ES-I3 (cell line): Measurements from ENCODE around the gene GJA9.
"Not testable (repeated sequence)": the region's sequence is repeated elsewhere in the genome, so short reads cannot be mapped to it uniquely, and the experiment has no call there.

Experiments
- H3K36me3 ChIP-seq: 2 replicates; pipeline ENCODE4 v1.6.1; 2013; ENCODE audit warnings: mild to moderate bottlenecking, low read length, control low read depth, moderate library complexity; ENCODE audit not compliant: insufficient read depth
- H3K4me1 ChIP-seq: 2 replicates; pipeline ENCODE4 v1.6.1; 2013; ENCODE audit warnings: mild to moderate bottlenecking, control low read depth, low read length; ENCODE audit not compliant: insufficient read depth
- H3K9ac ChIP-seq: 2 replicates; pipeline ENCODE4 v1.6.1; 2013; ENCODE audit warnings: low read depth, mild to moderate bottlenecking, low read length, moderate library complexity
- H3K9me3 ChIP-seq: 2 replicates; pipeline ENCODE4 v1.6.1; 2013; ENCODE audit warnings: mild to moderate bottlenecking, low read length, moderate library complexity; ENCODE audit not compliant: control insufficient read depth, insufficient read depth

GJA9 gene

GRCh38 chr1:38881487-38881886 is at the start of gene GJA9:
Gene GJA9 (minus strand): TSS chr1:38881587. CDS start chr1:38876098, 5,489 bp downstream.
- Histone ChIP-seq H3K36me3 (no peaks in the 10 kb centered on the region; the same call in 1 of the 2 replicates), H3K9me3 (no peaks in the 10 kb centered on the region), H3K9ac (no peak within 1 kb of the TSS), H3K4me1 (no peaks in the 10 kb centered on the region)

DNA sequence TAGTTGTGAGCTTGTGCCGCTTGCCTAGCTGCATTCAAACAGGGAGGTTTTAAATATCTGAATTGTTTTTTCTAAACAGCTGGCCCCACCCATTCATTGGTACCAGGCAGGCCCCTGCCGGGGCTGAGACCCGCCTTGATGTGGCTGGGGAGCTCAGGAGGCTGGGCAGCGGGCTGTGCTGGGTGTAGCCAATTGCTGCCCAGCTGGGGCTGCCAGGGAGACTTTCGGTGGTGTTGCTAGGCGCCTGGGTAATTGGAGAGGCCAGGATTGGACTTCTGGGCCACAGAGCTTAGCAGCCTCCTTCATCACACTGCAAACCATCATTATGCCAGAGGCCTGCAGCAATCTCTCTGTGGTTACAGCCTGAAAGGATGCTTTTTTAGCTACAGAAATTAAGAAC is 48.1 kb upstream of the GJA9 start:
- H3K36me3 ChIP-seq, result no peaks in the 10 kb centered on the region
- no peak overlapping the region for H3K9ac ChIP-seq
- H3K9me3 ChIP-seq, result no peaks in the 10 kb centered on the region
- peaks cover 9% of the 10 kb centered on the region; the same call in 1 of the 2 replicates for H3K4me1 ChIP-seq

DNA sequence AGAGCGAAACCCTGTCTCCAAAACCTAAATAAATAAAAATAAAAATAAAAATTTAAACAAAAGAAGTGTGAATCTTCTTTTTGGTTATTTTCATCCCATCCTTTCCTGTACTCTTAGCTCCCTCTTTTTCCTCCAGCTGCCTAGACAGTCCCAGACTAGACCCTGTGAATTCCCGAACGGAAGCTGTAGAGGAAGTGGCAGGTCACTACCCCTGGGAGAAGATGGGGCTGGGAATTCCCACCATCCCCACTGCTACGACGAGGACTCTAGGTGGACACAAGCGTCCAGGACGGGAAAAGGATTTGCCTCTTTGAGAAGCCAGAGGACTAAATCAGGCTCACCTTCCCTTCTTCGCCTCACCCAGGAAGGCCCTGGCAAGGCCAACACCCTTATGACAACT is 47.7 kb upstream of the GJA9 start:
- Histone ChIP-seq H3K9ac (no peak overlapping the region), H3K4me1 (peaks cover 9% of the 10 kb centered on the region; the same call in 1 of the 2 replicates)

DNA sequence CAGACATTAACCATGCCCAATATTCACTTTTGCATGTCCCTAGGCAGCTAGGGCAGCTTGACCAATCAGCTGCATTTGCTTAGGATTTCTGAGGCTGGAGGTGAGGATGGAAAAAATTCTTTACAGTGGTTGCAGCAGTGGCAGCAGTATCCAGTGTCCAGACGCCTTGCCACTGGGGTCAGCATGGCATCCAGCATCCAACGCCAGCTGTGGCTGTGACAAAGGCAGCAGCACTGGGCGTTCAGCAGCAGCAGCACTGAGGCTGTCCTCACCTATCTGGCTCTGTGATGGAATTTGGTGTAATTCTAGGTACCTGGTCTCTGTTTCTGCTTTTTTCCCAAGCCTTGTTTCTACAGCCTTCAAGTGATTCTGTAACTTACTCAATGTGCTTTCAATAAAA is 44.7 kb upstream of the GJA9 start:
- Histone ChIP-seq H3K36me3 (no peaks in the 10 kb centered on the region), H3K9me3 (no peaks in the 10 kb centered on the region), H3K9ac (no peak overlapping the region), H3K4me1 (0 out of 2 replicates have a peak, but pooled peaks cover 9% of the 10 kb centered on the region)

More for the DNA sequence above, 47.7 kb upstream of the GJA9 start:
- Histone ChIP-seq H3K9me3 (no peaks in the 10 kb centered on the region), H3K36me3 (no peaks in the 10 kb centered on the region)

DNA sequence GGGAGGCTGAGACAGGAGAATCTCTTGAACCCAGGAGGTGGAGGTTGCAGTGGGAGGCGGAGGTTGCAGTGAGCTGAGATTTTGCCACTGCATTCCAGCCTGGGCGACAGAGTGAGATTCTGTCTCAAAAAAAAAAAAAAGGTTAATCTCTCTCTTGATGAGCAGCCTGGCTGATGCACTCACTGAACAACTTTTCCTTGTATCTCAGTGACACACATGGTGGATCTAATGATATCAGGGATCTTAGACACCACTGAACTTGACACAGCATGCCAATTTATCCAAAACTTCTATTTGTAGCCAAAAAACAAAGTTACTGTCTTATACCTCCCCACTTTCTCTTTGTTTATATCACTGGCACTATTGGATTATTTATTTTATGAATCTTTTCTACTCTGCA is 44.0 kb upstream of the GJA9 start:
- no peaks in the 10 kb centered on the region for H3K9me3 ChIP-seq
- H3K4me1 ChIP-seq, result 0 out of 2 replicates have a peak, but pooled peaks cover 9% of the 10 kb centered on the region
- no peaks in the 10 kb centered on the region for H3K36me3 ChIP-seq
- no peak overlapping the region for H3K9ac ChIP-seq

DNA sequence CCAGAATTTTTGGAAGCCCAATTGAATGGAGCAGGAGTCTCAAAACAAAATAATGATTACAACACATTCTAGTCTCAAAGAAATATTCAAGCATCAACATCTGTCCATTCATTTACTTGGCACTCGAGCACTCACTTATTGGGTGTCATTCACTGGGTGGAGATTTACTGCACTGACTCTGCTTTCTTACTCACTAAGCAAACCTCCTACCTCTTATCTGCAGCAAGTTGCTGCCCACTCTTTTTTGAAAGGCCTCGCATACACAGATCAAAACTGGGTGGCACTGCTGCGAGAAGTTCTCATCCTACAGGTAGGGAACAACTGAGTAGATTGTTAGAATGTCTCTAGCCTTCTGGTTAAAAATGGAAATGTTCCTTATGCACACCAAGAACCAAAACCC is 42.2 kb upstream of the GJA9 start:
- Histone ChIP-seq H3K9ac (no peak overlapping the region), H3K4me1 (no peaks in the 10 kb centered on the region), H3K9me3 (no peaks in the 10 kb centered on the region), H3K36me3 (no peaks in the 10 kb centered on the region)

GRCh38 chr1:38919130-38919529 is 37.7 kb upstream of the GJA9 start:
- Histone ChIP-seq H3K4me1 (no peaks in the 10 kb centered on the region), H3K36me3 (no peaks in the 10 kb centered on the region), H3K9ac (no peak overlapping the region), H3K9me3 (no peaks in the 10 kb centered on the region)

DNA sequence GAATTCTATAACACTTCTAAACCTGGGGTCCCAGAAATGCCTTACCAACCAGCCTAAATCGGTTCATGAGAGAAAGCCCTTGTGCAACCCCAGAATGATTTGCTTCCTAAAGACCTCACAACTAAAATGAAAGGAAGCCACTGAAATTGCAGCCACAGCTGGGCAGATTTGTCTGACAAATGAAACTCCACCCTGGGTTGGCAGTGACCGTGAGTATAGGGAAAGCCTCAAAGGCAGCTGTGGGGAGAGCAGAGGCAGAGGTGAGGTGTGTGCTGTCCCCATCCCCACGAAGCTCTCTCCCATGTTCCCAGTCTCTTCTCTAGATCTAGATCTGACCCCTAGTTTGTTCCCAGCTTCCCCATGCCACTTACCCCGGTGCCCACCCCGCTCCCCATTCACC is 37.2 kb upstream of the GJA9 start:
- no peak overlapping the region for H3K9ac ChIP-seq
- H3K36me3 ChIP-seq, result no peaks in the 10 kb centered on the region
- H3K9me3 ChIP-seq, result no peaks in the 10 kb centered on the region
- no peaks in the 10 kb centered on the region for H3K4me1 ChIP-seq

- no peak overlapping the region for H3K9ac ChIP-seq
- no peaks in the 10 kb centered on the region for H3K9me3 ChIP-seq
- no peaks in the 10 kb centered on the region for H3K4me1 ChIP-seq
- no peaks in the 10 kb centered on the region for H3K36me3 ChIP-seq
These were observed 36.4 kb upstream of the GJA9 start for GRCh38 chr1:38917772-38918171.

DNA sequence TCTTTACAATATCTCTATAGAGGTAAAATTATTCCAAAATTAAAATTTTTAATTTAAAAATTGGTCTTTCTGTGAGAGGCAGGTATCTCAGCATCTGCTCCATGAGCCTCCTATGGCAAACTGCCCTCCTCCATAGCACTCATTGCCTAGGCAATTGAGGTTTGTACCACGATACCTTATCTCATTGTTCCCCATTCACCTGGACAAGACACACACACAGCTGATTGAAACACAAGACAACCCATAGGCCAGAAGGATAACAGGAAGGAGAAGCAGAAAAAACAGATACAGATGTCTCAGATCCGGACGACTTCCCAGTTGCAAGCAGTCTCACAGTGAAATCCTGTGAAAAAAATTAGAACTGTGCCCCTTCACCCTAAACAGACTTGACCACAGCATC is 36.0 kb upstream of the GJA9 start:
- Histone ChIP-seq H3K9ac (no peak overlapping the region), H3K36me3 (no peaks in the 10 kb centered on the region), H3K4me1 (no peaks in the 10 kb centered on the region), H3K9me3 (no peaks in the 10 kb centered on the region)

GRCh38 chr1:38915352-38915948 is 34.1 kb upstream of the GJA9 start:
- H3K36me3 ChIP-seq, result no peaks in the 10 kb centered on the region
- H3K4me1 ChIP-seq, result no peaks in the 10 kb centered on the region
- no peaks in the 10 kb centered on the region for H3K9me3 ChIP-seq
- no peak overlapping the region for H3K9ac ChIP-seq

GRCh38 chr1:38914908-38915307 is 33.5 kb upstream of the GJA9 start:
- H3K4me1 ChIP-seq, H3K36me3 ChIP-seq, H3K9me3 ChIP-seq, H3K9ac ChIP-seq: not testable (repeated sequence)

- H3K4me1 ChIP-seq, result no peaks in the 10 kb centered on the region
- no peaks in the 10 kb centered on the region; the same call in 1 of the 2 replicates for H3K9me3 ChIP-seq
- no peak overlapping the region for H3K9ac ChIP-seq
- no peaks in the 10 kb centered on the region for H3K36me3 ChIP-seq
These were observed 27.4 kb upstream of the GJA9 start for GRCh38 chr1:38908821-38909220.

GRCh38 chr1:38905985-38906384 is 24.6 kb upstream of the GJA9 start:
- H3K4me1 ChIP-seq, result no peaks in the 10 kb centered on the region
- no peaks in the 10 kb centered on the region; the same call in 1 of the 2 replicates for H3K9me3 ChIP-seq
- H3K9ac ChIP-seq, result no peak overlapping the region
- H3K36me3 ChIP-seq, result no peaks in the 10 kb centered on the region

- Histone ChIP-seq H3K36me3 (no peaks in the 10 kb centered on the region), H3K9me3 (no peaks in the 10 kb centered on the region), H3K4me1 (no peaks in the 10 kb centered on the region), H3K9ac (no peak overlapping the region)
These were observed 18.2 kb upstream of the GJA9 start for GRCh38 chr1:38899560-38899959.
